NCI-H2081 treated with DMSO at 0.1 percent for 48 hours (cell line): ENCODE measurements around the gene CISH.

Source experiments
- DNase-seq: peaks from one replicate; lab custom pipeline; 2025; lab: John Stamatoyannopoulos, UW

The CISH gene, protein sequence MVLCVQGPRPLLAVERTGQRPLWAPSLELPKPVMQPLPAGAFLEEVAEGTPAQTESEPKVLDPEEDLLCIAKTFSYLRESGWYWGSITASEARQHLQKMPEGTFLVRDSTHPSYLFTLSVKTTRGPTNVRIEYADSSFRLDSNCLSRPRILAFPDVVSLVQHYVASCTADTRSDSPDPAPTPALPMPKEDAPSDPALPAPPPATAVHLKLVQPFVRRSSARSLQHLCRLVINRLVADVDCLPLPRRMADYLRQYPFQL

DNA sequence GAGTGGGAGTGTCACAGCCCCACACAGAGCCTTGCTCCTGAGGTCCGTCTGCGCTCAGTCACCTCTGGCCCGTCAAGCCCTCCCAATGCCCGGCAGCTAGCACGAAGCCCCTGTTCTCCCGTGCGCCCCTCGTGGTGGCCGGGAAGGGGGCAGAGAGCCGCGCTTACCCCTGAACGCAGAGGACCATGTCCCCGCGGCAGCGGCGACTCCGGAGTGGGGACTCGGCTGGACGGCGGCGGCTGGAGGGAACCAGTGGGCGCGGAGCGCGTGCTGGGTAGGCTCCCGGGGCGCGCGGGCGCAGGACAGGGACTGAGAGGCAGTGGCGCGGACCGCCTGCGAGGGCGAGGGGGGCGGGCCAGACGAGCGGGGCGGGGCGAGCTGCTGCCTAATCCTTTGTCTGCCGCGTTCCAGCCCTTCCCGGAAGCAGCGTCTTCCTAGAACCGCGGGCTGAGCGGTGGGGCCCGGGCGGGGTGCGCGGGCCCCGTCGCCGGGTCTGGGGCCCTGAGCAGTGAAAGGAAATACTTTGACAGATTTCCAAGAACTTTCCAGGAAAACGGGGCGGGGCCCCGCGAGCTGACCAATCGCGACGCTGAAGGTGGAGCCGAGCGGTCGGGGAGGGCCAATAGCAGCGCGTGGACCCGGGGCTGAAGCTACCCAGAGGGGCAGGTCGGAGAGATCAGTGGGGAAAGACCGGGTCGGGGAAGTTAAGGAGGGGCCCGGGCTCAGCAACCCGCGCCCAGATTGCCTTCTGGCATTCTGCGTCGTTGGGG, at the start of gene CISH:
Gene CISH (minus strand): TSS at position 311 of the 770 bp plus-strand sequence. CDS start 124 bp downstream, at position 187.
- no peak for DNase-seq

DNA sequence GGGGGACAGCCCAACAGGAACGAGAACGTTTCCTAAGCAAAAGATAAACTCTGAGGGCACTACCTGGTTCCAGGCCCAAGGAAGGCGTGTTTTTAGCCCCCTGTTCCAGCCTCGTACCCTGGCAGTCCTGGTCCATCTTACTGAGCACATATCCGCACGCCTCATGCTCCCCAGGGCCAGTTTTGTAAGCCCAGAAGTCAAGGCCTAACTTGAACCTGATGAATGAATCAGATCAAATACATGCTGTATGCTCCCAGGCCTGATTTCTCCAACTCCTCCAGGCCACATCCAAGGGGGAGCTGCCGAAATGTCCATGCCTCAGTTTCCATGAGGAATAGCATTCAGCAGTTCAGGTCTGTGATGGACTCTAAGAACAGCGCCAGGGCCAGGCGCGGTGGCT, 48.8 kb upstream of the CISH start:
- no peak for DNase-seq

DNA sequence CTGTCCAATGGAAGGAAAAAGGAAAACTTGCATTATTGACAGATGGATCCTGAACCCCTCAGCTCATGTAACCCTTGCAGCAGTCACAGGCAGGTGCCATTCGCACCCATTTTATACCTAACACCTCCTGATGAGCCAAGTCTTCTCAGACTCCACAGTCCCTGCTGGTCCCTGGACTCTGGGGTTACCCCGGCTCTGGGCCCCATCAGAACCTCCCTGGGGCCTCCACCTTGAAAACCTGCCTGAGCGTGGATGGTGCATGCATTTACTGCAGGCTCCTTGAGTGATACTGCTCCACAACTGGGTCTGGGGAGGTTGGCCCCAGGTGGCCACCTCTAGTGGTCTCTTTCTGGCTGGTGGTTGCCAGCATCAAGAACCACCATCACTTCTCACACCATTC, 47.3 kb upstream of the CISH start:
- DNase-seq: no peak

DNA sequence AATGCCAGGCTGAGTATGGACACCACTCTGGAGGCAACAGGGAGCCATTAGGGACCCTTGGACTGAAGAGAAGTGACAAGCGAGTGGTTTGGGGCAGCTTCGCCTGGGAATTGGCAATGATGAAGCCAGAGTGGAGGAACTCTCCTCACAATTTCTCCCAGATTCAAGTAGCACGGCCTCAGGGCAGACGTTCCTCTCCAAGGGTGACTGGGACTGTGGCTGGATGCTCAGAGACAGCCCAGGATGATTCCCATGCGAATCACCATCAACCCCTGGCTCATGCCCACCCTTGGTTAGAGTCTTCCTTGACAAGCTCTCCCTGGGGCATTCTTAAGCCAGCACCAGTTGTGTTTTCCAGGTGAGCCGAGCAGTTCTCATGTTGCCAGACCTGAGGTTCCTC, 46.8 kb upstream of the CISH start:
- no peak for DNase-seq

DNA sequence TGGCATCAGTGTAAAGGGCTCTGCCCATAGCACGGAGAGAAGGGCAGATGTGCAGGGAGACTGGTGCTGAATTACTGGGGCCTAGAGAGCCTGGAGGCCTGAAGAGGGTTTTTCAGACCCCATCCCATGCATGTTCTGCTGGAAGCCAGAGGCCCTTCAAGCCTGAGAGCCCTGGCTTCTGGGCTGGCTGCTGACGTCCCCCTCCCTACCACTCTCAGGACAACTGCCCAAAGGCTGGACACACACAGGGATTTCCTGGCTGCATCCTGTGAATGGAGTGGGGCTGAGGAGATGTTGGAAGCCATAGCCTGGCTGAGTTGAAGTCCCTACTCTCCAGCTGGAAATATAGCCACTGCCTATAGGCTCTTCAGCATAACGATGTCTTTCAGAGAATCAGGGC, 46.2 kb upstream of the CISH start:
- DNase-seq: no peak

DNA sequence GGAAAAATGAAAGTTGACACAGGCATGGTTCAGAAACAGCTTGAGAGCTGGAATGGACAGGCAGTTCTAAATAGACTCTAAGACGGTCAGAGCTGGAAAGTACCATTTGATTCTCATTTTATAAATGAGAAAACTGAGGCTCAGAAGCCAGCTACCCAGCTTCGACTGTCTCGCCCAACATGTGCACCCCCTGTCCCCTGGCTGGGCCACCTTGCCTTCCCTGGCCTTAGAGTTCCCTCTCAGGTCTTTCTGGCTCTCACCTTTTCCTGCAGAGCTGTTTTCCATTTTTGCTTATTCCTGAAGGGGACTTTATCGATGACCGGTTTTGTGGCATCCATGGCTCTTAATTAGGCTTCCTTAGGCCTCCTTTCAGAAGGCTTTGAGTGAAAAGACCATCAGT, 45.8 kb upstream of the CISH start:
- no peak for DNase-seq

DNA sequence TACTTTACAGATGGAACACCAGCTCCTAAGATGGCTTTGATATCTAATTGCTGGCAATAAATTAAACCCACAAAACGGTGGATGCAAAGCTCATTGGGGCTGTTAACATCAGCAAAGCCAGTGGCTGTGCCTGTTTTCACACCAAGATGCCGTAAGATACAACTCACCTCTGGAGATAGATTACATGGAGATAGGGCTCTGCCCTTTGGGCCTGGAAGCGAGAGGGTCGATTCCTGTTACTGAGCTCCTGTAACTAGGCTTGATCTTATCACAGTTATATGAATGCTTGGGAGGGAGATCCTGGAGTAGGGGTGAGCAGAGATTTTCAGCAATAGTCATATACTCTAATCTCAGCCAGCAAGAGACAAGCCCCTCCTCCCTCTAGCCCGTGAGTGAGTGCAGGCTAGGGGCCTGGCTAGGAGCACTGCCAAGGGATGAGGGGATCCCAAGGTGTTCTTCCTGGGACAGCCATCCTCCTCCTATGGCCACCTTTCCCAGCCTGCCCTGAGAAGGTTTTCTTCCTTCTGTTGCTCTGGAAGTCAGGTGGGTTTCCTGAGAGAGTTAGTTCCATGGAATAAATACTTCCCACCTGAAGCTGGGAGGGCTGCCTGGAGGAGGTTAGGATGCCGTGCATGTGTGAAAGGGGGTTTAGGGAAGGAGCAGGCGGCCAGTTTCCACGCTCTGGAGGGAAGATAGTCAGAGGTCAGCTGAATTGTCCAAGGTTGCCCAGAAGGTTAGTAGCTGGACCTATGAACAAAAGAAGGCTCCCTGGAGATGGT, 45.0 kb upstream of the CISH start:
- DNase-seq: no peak

DNA sequence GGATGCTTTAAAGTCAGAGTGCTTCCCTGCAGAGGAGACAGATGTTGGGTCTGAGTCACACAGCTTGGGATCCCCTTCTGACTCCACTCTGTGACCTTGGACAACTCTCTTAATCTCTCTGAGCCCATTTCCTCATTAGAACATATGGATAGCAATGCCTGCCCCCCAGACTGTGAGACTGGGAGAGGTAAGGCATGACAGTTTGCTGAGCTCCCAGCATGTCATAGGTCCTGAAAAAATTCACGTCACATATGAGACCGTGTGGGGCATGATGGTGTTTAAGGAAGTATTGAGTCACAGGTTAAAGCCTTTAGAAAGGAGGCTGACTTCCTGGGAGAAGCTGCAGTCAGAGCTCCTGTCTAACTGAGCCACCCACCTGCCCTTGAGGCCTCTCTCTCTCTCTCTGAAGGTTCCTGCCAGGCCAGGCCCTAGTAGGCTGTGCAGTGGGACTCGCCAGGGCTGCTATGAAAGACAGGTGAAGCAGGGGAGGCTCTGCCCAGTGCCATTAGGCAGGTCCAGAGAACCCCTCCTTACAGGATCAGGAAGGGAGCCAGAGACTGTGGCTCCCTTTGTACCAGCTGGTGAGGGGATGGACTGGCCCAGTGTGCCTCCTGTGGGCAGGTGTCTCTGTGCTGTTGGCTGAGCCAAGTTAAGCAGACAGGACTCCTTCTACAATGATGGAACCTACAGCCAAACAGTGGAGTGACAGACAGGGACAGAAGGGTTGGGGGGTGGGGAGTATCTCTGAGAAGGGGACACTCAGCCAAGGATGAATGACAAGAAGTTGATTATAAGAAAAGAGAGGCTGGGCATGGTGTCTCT, 43.6 kb upstream of the CISH start:
- DNase-seq: no peak

DNA sequence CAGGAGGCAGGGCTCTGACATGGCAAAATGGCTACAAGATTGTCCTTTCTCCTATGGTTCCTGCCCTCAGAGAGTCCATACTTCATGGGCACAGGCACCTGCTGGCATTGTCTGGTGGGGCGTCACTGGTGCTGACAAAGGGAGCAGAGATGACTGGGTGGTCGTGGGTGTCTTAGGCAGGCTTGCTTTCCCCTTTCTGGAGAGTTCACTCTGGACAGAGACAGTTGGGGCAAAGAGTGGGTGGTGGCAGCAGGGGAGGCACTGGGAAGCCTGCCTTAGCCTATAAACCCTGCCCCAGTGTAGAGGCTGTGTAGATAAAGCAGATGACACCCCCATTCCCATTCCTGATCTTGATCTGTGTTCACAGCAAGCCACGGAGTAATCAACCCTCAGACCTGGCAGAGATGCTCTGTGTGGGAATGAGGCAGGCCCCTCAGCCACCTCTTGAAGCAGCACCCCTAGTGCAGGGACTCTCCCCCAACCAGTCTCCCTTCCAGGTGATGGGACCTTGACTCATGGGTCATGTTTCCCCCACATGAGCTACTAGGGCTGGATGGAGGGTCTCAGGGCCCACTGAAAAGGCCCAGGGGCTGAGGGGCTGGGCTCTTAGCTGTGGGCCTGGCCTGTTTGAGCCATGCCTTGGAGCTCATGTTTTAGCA, 42.5 kb upstream of the CISH start:
- no peak for DNase-seq

DNA sequence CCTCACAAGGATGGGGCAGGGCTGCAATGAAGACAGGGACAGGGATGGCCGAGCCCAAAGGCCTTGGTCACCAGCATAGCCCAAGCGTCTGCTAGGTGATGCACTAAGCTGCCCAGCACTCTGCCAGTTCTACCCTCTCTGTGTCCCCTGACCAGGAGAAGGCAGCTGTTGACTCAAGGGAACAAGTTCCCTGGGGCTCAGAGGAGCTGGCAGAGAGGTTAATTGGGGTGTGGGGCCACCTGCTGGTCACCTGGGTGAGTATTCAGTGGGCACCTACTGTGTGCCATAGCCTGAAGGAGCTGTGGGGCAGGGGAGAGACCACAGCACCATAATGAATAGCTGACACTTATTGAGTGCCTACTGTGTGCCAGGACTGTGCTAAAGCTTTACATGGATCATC, 41.1 kb upstream of the CISH start:
- DNase-seq: no peak

DNA sequence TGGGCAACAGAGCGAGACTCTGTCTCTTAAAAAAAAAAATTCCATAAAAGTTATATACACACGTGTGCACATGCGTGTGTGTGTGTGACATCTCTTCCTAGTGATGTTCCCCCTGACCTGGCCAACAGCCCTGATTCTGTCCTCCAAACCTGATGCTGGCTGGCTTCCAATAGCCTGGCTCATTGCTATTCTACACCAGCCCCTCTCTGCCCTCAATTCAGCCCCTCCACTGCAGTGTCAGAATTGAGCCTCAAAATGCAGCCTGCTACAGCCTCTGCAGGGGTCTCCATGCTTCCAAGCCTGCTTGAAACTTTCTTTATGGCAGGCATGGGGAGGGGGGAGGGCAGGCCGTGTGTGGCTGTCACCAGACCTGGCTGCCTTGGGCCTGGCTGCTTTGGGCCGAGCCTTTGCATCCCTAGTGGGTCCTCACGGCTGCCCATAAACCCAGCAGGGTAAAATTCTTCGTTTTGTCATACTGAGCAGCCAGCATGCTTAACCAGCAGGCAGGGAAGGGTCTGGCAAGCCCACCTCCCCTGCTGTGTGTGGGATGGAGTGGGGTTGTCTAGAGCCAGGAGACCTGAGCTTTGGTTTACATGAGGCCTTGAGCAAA, 40.5 kb upstream of the CISH start:
- no peak for DNase-seq

DNA sequence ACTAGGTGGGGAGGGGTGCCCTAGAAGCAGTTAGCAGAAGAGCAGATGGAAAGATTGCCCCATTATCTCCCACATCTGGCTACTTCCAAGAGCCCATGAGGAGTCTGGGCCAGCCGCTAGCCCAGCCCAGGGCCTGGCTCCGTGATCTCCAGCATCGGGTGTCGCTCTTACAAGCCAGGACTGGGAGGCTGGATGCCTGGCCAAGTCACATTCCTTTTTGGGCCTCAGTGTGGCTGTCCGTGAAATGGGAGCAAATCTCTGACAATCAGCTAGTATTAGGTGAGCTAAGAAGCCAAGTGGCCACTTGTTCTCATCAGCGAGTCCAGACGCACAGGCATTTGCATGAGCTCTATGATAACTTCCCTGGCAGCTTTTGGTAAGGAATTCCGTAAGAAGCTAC, 39.9 kb upstream of the CISH start:
- DNase-seq: no peak

DNA sequence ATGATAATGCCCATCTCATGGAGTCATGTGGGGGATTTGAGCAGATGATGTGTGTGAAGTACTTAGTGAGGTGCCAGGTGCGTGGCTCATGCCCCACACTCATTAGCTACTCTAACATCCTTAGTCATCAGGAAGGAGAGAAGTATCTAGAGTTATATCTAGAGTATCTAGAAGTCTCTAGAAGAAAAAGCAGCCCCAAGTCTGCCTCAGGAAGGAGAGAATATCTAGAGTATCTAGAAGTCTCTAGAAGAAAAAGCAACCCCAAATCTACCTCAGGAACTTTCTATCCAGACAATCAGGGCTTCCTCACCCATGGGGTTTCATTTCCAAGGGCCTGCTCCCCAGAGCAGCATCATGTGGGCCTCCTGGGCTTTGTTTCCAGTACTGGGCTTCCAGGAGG, 38.4 kb upstream of the CISH start:
- no peak for DNase-seq

DNA sequence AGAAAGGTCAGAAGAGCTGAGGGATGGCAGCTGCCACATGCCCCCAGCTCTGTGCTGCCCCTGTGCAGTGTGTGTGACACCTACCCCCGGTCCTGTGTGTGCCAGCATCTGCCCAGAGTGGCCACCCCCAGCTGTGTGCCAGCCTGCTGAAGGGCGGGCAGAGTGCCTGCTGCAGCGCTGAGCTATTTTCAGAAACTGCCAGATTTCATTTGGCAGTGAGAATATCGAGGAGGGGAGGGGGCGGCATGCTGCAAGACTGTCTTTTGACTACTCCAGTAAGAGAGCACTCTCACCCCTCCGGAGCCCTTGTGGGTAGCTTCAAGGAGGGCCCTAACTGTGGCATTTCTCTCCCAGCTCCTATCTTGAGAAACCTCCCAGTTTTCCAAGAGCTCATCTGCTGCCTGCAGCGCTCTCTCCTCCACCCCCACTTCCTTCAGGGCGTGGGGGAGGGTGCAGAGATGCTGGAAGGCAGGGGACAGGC, 37.9 kb upstream of the CISH start:
- no peak for DNase-seq

DNA sequence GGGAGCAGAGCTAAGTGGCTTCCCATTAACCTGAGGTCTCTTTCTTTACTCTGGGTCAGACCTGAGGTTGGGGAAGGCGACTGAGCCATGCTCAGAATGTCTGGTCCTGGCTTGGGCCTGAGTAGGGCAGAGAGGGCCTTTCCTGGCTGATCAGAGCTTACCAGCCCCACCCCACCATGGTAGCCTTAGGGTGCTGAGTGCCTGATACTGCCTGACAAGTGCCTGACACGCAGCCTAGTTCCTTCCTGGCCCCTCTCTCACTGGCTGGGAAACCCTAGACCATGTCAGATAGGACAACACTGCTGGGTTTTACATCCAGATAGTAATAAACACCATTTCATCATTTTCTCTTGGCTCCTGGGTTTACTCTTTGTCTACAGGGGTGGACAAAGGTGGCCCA, 37.4 kb upstream of the CISH start:
- DNase-seq: no peak

DNA sequence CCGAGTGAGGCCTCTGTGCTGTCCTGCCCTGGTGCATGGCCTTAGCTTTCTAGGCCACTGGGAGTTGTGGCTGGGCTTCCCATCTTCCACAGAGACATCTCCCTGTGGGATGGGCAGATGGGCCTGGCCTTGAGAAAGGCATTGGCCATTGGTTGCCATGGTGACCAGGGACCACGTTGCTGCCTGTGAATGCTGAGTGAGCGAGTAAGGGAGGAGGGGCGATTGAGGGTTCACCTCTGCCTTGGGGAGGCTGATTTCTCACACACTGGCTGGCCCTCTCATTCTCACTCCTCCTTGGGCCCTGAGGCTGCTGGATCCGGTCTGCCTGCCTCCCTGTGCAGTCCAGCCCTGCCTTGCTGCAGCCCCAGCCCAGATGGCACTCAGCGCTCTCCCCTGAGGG, 36.7 kb upstream of the CISH start:
- DNase-seq: no peak

DNA sequence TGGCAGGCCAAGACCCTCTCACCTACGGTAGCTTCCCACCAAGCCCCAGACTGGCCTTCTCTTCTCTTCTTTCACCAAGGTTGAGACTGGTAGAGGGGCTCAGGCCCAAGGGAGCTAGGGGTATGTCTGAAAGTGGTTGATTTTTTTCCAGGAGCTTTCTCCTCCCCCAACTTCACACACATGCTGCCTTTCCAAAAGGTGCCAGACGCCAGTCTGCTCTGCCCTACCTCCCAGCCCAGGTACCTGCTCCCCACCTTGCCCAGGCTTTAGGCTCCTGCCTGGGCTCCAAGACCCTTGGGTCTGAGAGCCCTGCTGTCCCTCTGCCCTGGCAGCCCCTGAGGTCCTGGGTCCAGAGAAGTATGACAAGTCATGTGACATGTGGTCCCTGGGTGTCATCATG, 33.8 kb upstream of the CISH start:
- DNase-seq: no peak

DNA sequence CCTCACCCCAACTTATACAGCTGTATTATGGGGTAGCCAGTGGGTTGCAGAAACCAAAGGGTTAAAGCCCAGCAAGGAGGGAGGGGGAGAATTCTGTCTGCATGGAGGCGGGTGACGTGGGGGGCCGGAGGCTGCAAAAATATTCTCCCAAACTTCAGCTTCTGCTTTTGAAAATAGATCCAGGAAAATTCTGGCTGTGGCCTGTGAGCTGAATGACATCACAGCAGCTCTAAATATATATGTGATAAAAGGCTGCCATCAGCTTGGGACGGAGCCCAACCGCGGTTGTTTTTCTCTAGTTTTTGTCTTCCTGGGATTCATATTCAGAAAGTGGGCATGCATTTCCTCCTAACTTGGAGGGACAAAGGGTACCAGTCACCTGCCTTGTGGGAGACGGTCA, 33.0 kb upstream of the CISH start:
- no peak for DNase-seq

DNA sequence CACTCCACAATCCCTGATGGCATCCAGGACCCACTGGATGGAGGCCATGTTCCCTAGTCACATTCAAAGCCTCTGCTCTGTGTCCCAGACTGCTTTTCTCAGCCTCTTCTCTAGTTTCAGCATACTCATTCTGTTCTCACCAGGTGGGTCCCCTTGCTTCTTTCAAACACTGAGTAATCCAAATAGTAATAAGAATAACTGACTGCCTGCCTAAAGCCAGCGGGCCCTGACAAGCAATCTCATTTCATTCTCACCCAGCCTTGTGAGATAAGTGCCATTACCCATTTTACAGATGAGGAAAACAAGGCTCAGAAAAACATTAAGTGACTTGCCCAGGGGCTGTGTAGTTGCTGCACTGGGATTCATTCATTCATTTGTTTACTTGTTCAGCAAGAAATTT, 30.8 kb upstream of the CISH start:
- DNase-seq: no peak

DNA sequence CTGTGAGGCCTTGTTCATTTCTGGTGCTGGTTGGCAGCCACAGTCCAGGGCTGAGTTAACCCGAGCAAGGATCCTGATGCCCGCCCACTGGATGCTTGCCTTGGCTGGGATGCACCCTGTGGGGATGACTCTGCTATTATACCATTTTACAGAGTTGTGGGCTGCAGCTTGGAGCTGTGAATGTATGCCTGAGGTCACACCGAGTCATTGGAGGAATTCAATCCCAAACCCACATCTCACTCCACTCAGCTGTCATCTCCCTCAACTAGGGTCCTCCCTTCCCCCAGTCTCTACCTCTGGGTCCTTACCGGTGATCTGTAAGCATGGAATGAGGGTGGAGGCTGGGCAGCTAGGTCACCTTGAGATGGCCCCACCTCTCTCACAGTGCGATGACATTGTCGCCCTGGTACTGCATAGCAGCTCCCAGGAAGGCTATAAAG, 27.5 kb upstream of the CISH start:
- no peak for DNase-seq

DNA sequence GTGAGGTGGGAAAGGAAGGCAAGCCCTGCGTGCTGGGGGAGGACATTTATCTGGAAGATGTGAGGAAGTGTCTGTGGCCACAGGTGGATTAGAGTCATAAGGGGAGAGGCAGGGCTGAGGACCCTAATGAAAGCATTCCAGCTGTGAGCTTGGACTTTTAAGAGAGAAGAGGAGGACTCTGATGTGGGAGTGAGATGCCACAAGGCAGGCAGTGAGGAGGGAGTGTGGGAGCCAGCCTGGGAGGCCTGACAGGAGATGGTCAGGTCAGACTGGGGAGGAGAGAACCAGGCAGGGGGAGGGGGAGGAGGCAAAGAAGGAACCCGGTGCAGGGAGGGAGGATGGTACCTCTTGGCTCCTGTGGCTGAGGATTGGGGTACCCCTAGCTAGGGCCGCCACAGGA, 26.4 kb upstream of the CISH start:
- no peak for DNase-seq
